GM18868 (cell line): ENCODE data around the gene ZNF654.

Source experiments
- ATAC-seq: cut with Tn5 transposase; IDR thresholded peaks from one replicate; pipeline ENCODE4 v1.9.1; 2021; ENCODE audit warnings: mild to moderate bottlenecking, moderate library complexity; ENCODE audit not compliant: unreplicated experiment

The ZNF654 gene

DNA sequence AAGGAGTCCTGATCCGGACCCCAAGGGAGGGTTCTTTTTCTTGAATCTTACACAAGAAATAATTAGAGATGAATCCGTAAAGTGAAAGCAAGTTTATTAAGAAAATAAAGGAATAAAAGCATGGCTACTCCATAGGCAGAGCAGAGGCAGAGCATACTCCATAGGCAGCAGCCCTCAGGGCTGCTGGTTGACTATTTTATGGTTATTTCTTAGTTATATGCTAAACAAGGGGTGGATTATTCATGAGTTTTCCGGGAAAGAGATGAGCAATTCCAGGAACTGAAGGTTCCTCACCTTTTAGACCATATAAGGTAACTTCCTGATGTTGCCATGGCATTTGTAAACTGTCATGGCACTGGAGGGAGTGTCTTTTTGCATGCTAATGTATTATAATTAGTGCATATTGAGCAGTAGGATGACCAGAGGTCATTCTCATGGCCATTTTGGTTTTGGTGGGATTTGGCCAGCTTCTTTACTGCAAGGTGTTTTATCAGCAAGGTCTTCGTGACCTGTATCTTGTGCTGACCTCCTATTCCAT is 132.9 kb downstream of the ZNF654 start:
- ATAC-seq, result no peak

- no peak for ATAC-seq
Measured at GRCh38 chr3:88192631-88193030, 133.6 kb downstream of the ZNF654 start.
